ENCODE measurements around the gene BYSL.

DNA sequence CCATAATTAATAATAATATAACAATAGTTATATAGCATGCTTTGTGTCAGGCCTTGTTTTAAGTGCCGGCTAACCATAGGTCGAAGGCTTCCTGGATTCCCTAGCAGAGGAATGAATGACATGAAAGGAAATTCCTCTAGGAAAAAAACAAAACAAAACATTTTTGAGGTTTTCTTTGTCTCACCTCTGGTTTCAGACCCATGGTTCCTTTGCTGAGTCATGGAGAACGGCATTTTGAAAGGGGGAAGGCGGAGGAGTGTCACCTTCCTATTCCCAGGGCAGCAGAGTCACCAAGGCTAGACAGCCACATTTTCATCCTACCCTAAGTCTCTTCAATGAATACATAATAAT, 45.6 kb downstream of the BYSL start:
- TF ChIP-seq, protein P1, sequence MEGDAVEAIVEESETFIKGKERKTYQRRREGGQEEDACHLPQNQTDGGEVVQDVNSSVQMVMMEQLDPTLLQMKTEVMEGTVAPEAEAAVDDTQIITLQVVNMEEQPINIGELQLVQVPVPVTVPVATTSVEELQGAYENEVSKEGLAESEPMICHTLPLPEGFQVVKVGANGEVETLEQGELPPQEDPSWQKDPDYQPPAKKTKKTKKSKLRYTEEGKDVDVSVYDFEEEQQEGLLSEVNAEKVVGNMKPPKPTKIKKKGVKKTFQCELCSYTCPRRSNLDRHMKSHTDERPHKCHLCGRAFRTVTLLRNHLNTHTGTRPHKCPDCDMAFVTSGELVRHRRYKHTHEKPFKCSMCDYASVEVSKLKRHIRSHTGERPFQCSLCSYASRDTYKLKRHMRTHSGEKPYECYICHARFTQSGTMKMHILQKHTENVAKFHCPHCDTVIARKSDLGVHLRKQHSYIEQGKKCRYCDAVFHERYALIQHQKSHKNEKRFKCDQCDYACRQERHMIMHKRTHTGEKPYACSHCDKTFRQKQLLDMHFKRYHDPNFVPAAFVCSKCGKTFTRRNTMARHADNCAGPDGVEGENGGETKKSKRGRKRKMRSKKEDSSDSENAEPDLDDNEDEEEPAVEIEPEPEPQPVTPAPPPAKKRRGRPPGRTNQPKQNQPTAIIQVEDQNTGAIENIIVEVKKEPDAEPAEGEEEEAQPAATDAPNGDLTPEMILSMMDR (IDR thresholded peaks at IDR 0.05), result no peak
- no peak for TF ChIP-seq POLR2A (IDR thresholded peaks at IDR 0.05)

Data from testis (tissue), 2 donors.